ENCODE measurements around the gene VPS41.

DNA sequence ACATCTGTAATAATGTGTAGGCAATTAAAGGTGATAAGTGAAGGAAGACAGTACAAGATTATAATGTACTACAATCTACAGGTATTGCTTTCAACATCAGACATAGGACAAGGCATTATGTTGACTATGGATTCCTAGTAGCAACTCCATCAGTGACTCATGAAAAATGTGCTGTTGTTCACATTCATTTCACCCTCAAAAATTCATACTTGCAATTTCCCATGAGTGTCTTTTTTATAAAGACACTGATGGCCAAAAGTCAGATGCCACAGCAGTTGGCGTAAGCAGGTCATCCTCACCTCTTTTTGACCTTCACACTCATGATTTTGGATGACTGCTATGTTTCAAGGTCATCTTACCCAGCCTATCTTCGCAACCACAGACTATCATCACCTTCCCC, 177.8 kb downstream of the VPS41 start:
- TF ChIP-seq POLR2A (IDR thresholded peaks at IDR 0.05; ENCODE audit: low read length) (no peak), GATA1 (IDR thresholded peaks at IDR 0.05; ENCODE audit: low read depth, low read length) (no peak)

Data from erythroblast (primary cell).